ENCODE results near the gene CENPO.

Gene CENPO

GRCh38 chr2:24819442-24820174 lies 26.4 kb downstream of the CENPO start:
- intact Hi-C loops (cut with DNase I): loop anchor here (10.0 kb wide), 1 partner anchor 325 kb away; the partner anchor contains the start of gene NCOA1
- peak in 8 of 42 donors; percentile 5 to 34 (median 12) for DNase-seq

GRCh38 chr2:24820175-24820513 lies 26.9 kb downstream of the CENPO start:
- intact Hi-C loops (cut with DNase I): loop anchor here (10.0 kb wide), 1 partner anchor 325 kb away; the partner anchor contains the start of gene NCOA1
- DNase-seq: peak in 6 of 42 donors; percentile 4 to 34 (median 15)

GRCh38 chr2:24820598-24821432 lies 27.6 kb downstream of the CENPO start:
- intact Hi-C loops (cut with DNase I): loop anchor here (10.0 kb wide), 1 partner anchor 326 kb away; the partner anchor contains the start of gene NCOA1

GRCh38 chr2:24821433-24821891 lies 28.2 kb downstream of the CENPO start:
- DNase-seq: peak in 13 of 42 donors; percentile 7 to 56 (median 23)
- intact Hi-C loops (cut with DNase I): loop anchor here (10.0 kb wide), 1 partner anchor 327 kb away; the partner anchor contains the start of gene NCOA1

More at GRCh38 chr2:24820598-24821432, 27.6 kb downstream of the CENPO start:
- peak in 7 of 42 donors; percentile 2 to 31 (median 15) for DNase-seq

- peak in 10 of 42 donors; percentile 1 to 67 (median 20) for DNase-seq
- intact Hi-C loops (cut with DNase I): loop anchor here (10.0 kb wide), 1 partner anchor 327 kb away; the partner anchor contains the start of gene NCOA1
Measured at GRCh38 chr2:24822049-24822706, 29.0 kb downstream of the CENPO start.

- intact Hi-C loops (cut with DNase I): loop anchor here (10.0 kb wide), 1 partner anchor 329 kb away; the partner anchor contains the start of gene NCOA1
- peak in 11 of 42 donors; percentile 1 to 30 (median 4) for DNase-seq
Measured at GRCh38 chr2:24824071-24824588, 30.9 kb downstream of the CENPO start.

GRCh38 chr2:24824966-24825882 lies 32.0 kb downstream of the CENPO start:
- intact Hi-C loops (cut with DNase I): loop anchor here (10.0 kb wide), 1 partner anchor 330 kb away; the partner anchor contains the start of gene NCOA1
- DNase-seq: peak in 13 of 42 donors; percentile 3 to 44 (median 14)

- intact Hi-C loops (cut with DNase I): loop anchor here (10.0 kb wide), 1 partner anchor 331 kb away; the partner anchor contains the start of gene NCOA1
- peak in 10 of 42 donors; percentile 3 to 35 (median 10) for DNase-seq
Measured at GRCh38 chr2:24825883-24826772, 32.9 kb downstream of the CENPO start.

- intact Hi-C loops (cut with DNase I): loop anchor here (10.0 kb wide), 1 partner anchor 332 kb away; the partner anchor contains the start of gene NCOA1
- DNase-seq: peak in 2 of 42 donors; percentile 1 to 3
Measured at GRCh38 chr2:24826773-24827145, 33.5 kb downstream of the CENPO start.

- intact Hi-C loops (cut with DNase I): loop anchor here (2.0 to 10.0 kb wide), 2 partner anchors 333 to 417 kb away; partner anchors contain the start of gene NCOA1
Measured at GRCh38 chr2:24827321-24828237, 34.4 kb downstream of the CENPO start.

GRCh38 chr2:24828238-24828996 lies 35.2 kb downstream of the CENPO start:
- intact Hi-C loops (cut with DNase I): loop anchor here (2.0 to 10.0 kb wide), 2 partner anchors 334 to 418 kb away; partner anchors contain the start of gene NCOA1
- DNase-seq: peak in 11 of 42 donors; percentile 3 to 38 (median 14)

More at GRCh38 chr2:24827321-24828237, 34.4 kb downstream of the CENPO start:
- DNase-seq: peak; percentile 72 to 95 (median 90)

- intact Hi-C loops (cut with DNase I): no loop called here
- DNase-seq: peak in 5 of 42 donors; percentile 10 to 36 (median 15)
Measured at GRCh38 chr2:24830351-24830750, 37.1 kb downstream of the CENPO start.

GRCh38 chr2:24830786-24831185 lies 37.6 kb downstream of the CENPO start:
- intact Hi-C loops (cut with DNase I): no loop called here
- DNase-seq: peak in 6 of 42 donors; percentile 6 to 34 (median 13)

Data from head of caudate nucleus (tissue), 42 donors.